ENCODE results near the gene SHISA6.
"Not testable (repeated sequence)": the region's sequence is repeated elsewhere in the genome, so short reads cannot be mapped to it uniquely, and the experiment has no call there.

The SHISA6 gene

DNA sequence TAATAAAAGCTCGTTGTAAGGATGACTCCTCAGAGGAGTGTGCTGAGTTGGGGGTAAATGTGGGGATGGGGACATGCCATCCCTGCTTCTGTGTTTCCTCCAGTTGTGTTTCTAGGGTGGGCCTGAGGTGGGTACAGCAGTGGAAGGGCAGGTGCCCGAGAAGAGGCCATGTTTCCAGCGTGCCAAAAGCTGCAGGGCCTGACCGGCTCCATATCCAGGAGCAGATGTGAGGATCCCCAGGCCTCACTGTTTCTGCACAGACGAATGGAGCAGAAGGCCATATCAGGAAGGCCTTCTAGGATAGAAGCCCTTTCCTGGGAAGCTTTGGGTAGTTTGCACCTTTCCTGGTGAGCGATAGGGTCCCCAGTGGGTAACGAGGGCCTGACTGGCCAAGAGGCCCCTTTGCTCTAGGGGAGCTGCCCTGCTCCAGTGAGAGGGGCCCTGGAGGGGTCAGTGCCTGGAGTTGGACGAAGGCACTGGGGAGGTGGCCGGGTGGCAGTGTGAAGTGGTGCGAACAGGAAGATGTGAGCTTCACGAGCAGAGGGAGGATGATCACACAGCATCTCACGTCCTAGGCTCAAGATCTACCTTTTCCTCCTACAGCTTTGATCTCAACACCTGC, 62.9 kb downstream of the SHISA6 start:
- DNase-seq, result no peak

DNA sequence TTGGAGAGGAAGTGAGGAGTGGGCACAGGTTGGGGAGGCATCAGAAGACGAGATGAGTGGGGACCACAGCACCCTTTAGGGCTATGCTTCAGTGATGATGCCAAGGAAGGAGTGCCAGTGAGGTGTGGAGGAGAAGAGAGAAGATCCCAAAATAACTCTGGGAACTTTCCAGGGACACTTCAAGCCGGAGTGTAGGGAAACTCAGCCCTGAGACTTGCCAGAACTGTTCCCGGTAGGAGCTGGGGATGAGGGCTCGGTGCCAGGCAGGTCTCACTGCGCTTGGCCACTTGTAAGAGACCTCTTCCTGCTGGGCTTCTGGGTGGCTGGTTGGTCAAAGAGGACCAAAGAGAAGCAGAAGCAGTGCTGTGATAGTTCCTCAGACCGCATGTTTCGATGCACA, 63.6 kb downstream of the SHISA6 start:
- DNase-seq, result no peak

DNA sequence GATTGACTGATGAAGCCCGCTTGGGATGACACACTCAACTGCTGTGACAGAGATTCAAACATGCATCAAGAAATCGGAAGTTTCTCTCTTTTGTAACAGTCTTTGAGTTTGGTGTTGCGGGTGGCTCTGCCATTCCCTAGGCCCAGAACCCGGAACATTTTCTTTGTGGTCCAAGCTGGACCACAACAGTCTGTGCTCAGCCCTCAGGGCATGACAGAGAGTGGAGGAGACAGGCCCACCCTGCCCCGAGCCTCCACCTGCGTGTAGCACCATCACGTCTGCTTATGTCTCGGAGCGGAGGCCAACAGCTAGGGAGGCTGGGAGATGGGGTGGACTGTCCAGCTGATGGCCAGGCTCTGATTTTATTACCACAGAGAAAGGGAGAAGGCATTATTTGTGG, 64.5 kb downstream of the SHISA6 start:
- no peak for DNase-seq

DNA sequence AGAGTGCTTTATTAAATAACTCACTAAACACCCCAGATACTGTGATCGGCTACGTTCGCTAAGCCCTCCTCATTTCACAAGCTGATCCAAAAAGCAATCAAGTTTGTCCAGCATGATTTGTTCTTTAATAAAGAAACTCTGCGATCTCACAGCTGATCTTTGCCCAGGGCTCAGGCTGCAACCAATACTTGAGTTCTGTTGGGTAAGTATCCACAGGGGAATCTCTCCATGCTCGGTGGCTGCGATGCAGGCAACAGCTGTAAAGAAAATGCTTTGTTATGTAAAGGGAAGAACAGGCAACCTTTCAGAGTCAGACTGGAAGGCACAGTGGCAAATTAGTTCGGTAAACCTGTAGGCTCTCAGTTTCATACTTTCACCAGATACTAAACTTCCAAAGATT, 67.5 kb downstream of the SHISA6 start:
- DNase-seq, result no peak

DNA sequence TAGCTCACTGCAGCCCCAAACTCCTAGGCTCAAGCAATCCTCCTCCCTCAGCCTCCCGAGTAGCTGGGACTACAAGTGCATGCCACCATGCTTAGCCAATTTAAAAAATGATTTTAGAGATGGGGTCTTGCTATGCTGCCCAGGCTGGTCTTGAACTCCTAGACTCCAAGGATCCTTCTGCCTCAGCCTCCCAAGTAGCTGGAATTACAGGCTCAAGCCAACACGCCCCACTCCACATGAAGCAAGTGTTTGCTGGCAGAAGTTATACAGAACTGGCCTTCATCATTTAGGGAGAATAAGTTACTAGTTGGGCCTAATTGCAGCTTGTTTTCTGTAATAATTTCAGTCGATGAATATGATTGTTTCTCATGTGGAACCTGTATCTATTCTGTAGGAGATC, 68.0 kb downstream of the SHISA6 start:
- no peak for DNase-seq

DNA sequence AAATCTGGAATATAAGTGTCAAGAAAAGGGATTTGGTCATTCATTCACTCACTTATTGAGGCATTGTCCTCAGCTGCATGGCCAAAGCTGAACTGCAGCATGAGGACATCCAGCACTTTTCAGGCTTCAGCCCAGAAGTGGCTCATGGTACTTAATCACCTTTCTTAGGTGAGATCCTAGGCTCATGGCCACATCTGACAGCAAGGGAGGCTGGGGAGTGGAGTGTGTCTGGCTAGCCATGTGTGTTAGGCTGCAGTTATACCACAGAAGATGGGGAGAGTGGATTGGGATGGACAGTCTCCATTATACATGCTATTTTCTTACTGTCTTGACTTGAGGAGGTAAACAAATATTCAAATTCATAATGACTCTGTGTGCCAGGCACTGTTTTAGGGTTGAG, 68.8 kb downstream of the SHISA6 start:
- no peak for DNase-seq

DNA sequence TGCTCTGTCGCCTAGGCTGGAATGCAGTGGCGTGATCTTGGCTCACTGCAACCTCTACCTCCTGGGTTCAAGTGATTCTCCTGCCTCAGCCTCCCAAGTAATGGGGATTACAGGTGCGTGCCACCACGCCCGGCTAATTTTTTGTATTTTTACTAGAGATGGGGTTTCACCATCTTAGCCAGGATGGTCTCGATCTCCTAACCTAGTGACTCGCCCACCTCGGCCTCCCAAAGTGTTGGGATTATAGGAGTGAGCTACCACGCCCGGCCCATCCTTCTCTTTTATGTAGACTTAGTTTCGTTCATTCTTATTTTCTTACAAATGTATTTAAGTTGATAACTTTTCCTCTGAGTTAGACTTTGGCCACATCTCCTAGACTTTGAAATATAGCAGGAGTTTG, 75.4 kb downstream of the SHISA6 start:
- not testable (repeated sequence) for DNase-seq

DNA sequence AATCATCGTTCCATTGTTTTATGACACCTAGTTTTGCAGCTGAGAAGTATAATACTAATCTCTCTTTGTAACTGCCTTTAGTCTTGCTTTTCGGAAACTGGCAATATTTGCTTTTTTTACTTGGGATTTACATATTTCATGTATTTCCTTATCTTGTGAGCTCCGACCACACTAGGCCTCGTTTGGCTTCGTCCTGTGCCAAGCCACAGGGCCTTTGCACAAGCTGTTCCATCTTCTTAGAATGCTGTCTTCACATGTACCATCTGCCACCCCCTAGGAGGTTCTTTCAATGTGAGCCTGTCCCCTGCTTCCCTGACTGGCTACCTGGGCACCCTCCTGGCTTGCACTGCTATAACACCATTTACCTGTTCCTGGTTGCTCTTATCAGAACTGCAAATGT, 77.2 kb downstream of the SHISA6 start:
- DNase-seq, result no peak

DNA sequence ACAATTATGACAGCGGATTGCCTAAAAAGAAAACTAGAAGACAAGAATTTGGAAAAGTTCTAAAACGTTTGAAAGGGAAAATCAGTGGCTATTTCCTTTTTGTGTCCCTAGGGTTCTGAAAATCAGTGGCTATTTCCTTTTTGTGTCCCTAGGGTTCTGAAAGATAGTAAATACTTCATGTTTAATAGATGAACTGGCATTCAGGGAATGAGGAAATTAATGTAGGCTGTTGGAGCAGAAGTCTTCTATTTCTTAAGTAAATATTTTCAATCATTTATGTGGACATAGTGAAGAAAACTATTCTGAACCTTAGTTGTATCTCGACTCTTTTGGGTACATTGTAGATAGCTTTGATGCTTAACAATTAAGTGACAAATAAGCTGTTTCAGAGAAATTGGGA, 78.9 kb downstream of the SHISA6 start:
- DNase-seq, result no peak

DNA sequence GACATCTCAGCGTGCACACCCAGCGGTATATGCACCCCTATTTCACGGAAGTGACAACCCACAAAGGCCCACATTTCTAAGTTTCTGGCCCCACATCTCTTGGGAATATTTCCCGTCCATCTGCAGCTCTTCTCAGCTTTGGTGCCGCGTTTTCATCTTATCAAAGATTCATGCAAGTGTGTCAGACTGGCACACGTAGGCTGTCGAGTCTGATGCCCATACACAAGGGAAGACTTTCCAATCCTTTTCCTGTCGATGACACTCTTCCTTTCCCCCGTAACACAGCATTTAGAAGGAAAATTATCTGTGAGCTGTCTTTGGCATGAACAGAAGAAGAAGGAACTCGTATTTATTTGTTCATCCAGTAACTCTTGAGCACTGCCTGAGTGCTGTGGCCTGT, 83.0 kb downstream of the SHISA6 start:
- no peak for DNase-seq

DNA sequence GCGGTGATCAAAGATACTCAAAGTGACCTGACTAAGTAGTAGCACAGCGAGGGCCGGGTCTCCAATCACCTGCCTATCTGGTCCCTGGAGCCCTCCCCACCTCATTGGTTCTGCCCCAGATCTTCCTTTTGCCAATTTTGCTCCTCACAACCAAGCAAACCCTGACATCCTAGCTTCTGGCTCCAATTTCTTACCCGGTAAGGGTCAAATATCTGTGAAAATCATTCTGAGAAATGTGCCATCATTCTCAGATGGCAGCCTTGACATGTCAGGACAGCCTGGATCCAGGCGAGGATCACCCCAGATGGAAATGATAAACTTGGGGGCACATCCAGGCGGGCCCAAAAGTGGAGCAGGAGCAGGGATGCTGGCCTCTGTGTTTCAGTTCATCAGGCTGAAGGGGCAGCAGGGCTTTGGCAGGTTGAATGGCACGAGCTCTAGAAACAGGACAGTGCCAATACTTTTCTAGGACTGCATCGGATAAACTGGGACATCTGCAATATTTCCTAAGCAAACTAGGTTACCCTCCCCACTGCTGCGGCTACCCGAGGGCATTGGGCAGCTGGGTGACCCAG, 83.9 kb downstream of the SHISA6 start:
- no peak for DNase-seq

DNA sequence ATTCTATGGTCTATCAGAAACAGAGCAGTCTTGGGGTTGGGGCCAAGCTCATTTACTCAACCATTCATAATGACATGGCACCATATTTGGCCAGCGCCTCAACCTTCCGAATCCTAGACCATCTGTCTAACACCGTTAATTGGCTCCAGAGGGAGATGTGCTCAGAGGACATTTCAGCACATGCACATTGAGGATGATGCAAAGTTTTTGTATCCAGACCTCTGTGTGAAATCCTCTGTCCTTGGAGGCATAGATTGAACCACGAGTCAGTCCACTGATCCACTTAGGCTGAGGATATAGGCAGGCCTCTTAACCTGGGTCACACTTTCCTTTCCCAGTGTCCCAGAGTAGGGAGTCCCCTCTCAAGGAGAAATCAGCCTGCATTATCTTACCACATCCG, 85.5 kb downstream of the SHISA6 start:
- DNase-seq, result no peak

DNA sequence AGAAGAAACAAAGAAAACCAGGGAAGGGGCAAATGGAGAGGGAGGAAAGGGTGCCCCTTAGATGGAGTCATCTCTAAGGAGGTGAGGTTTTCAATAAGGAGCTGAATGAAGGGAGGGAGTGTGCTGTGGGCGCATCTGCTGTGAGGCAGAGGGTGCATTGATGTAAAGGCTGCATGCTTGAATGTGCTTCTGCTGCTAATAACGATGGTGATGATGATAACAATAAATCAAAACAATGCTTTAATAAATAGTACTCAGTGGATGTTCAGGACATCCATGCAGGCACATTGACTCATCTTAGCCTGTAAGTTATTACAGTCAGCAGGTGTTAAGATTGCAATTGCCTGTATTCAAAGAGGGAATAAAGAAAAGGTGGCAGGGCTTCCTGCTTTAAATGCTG, 87.8 kb downstream of the SHISA6 start:
- no peak for DNase-seq

DNA sequence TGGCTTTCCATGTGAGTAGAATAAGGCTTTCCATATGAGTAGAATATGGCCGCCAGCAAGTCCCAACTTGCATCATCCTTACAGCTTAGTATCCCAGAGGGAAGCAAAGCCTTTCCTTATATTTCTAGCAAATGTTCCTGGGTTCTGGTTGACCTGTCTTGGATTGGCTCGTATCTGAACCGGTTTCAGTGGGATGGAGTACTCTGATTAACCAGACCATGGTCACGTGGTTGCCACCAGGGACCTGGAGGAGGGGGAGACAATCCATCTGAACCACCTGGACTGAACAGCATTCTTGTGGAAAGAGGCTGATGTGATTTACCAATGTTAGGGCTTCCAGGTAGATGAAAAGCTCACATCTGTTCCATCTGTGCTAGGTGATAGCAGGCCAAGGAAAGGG, 89.0 kb downstream of the SHISA6 start:
- no peak for DNase-seq

DNA sequence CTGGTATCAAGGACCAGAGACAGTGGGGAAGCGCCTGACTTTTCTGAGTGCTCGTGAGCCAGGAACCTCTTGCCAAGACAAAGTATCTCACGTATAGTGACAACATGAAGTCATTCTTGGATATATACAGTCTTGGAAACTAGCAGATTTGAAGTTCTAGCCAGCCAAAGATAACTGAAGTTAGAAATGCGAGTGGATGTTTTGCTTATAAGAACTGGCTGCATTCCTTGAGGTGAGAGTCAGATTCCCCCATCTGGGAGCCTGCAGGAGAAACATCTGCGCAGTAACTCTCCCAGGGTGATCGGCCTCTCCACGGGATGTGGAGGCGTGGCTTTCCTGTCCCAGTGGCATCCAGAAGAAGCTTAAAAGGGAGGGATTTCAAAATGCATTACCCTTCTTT, 89.8 kb downstream of the SHISA6 start:
- no peak for DNase-seq

DNA sequence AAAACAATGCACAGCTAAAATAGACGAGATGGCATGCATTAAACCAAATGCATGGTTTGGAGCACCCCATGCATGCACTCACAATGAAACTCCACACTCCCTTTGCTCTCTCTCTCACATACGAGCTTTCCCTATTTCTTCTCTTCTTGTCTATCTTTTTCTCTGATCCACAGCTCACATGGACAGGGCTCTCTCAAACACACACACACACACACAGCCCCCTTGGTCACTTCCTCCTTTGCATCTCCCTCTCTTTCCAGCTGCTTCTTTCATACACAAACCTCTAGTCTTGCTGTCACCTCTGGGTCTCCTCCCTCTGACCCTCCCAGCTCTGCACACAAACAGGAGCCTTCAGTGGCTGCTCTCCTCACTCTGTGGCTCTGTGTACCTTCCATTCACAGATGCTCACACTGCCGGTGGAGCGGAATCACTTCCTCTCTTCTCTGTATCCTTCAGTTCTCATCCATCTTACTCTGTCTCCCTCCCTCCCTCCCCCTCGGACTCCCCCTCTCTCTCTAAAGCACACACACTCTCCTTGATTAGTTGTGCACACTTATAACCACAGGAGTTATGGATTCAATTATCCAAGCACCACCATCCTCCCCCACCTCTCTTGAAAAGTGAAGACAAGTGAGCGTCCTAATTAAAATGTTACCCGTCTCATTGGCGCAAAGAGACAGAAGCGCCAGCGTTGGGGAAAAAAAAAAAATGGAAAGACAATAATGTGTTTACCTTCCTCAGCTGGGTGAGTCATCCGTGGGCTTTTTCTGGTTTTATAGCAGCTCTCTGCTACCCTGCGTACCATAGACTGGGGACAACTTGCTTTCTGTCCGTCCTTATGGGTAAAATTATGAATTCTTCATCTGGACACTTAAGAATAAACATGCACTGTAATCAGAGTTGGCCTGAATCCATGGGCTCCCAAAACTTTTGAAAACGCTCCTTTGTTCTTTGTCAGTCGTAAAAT, 90.8 kb downstream of the SHISA6 start:
- DNase-seq, result no peak

DNA sequence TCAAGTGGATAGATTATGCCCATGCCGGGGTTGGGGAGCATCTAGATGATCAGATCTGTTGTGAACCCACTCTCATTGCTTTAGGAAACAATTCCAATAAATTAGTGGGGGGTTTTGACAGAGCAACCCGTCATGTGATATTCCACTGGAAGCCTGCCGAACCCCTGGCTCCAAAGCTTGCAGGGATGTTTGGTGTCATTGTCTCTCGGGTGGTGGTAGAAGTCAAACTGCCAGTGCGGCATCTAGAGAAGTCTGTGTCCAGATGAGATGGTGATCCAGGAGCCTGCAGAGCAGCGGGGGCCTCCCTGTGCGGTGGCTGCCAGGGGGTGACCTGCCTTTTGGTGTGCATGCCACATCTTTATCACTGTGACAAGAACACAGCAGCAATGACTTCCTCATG, 91.7 kb downstream of the SHISA6 start:
- DNase-seq, result no peak

DNA sequence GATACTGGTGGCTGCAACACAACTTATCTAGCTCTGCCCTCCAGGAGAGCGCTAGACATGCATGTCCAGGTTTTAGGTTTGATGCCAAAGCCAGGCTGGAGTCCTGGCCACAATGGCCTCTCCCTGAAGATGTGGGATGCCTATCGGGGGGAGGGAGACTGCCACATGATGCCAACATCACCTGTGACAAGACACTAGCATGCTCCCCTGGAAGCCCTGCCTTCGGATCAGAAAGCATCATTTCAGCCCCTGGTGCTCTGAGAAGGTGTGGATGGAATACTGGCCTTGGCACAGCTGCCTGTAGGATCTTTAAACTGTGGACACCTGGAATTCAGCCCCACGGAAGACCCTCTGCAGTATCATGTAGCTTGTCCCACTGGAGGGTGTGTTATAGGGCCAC, 93.5 kb downstream of the SHISA6 start:
- no peak for DNase-seq

DNA sequence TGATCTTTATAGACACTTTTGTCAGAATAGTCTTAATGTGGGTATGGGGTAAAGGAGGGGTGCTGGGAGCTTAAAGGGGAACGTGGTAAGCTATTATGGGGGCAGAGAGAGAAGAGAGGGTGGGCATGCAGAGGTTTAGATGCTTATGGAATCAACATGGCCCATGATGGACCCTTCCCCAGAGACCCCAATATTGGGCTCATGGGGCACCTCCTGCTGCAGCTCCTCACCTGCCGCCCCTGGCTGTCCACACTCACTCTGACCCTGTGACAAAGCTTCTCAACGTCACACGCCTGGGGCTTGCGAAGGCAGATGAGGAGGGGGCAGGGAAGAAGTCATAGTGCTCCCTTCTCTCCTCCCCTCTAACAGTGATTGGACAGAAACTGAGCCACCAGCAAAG, 95.3 kb downstream of the SHISA6 start:
- DNase-seq, result no peak

DNA sequence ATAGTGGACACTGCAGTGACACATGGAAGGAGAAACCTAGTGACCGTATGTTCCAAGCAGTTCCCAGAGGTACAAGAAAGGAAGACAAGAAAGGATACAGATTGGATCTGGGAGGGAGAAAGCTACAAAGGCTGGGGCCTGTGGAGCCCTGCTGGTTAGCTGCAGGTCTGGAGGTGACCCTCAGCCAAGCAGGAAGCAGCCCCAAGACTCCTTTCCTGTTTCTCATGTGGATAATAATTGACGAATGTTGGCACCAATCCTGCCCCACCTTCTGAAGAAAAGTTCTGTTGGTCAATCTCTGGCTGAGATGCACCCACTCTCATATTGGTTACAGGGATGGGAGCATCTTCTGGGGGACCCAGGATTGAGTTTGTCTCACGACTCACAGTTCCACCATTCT, 99.8 kb downstream of the SHISA6 start:
- no peak for DNase-seq

DNA sequence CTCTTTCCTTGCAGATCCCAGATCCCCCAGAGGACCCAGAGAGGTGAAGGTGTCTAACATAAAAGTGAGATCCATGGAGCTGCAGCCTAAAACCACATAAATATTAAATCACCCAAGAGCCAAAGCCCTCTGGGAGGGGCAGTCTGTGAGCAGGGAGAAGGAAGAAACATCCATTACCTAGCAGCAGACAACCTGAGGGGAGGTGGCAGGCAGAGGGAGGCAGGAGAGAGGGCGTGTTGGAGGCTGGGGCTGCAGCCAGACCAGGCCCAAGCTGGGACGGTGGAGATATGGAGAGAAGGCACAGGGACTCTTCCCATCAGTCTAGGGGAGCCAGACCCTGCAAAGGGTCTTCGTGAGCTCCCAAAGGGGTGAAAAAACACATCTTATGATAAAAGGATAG, 101.1 kb downstream of the SHISA6 start:
- no peak for DNase-seq

DNA sequence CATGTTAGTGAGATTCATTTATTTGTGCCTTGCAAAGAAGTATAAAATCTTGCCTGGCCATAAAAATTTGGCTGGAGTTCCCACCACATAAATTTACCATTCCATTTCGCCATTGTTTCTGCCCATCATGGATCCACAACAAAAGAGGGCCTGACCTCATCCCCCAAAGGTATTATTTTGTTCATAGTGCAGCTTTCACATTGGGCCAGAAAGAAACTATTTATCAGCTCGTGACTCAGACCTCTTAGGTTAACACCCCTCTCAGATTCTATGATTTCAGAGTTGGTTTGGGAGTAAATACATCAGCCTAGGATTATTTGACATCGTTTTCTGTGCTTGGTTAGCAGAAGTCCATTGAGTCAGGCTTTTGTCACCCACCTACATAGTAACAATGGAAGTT, 108.1 kb downstream of the SHISA6 start:
- no peak for DNase-seq

DNA sequence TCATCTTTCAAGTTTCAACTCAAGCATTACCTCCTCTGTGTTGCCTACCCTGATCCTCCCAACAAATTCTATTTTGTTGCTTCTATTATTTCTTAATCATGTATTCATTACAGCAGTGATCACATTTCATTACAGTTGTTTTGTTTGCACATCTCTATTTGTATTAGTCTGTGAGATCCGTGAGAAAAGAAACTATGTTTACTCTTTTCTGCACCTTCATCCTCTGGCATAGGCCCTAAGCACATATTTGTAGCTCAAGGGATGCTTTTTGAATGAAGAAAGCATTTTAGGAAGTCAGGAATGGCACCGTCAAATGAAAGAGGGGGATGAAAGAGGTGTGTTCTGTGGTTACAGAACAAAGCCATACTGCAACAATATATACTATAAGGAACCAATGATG, 110.5 kb downstream of the SHISA6 start:
- no peak for DNase-seq

DNA sequence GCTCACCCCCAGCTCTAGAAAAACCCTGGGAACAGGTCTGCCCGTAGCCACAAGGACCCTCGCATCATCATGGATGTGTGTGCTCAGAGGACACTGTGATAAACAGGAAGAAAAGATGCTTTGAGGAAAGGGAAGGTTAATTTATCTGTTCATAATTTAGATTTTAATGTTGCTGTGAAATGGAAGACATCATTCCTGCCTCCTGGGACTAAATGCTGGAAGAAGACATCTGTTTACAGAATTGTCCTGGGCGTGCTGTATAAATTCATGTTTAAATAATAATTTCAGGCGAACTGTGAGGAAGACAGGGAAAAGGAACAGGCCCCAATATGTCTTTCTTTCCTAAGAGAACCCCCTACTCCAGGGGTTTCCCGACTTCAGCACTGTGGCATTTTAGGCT, 112.6 kb downstream of the SHISA6 start:
- DNase-seq, result no peak

All from DMS153 (cell line).